ENCODE measurements around the gene SMARCD3. TPM values are rescaled to one million over a fixed set of nuclear protein-coding genes. Genes with fewer than 3 reads are reported as not detected.
A peak's percentile ranks its signal among the peaks of the same experiment; 100 is the strongest.

SMARCD3 gene
- total and polyA plus RNA-seq, 2 of the 8 experiments (the other 6 are each of a cell fraction or from before 2014, with no cell fraction given), result 3.0 to 5.6 TPM

GRCh38 chr7:151232091-151232916 lies 16.2 kb downstream of the SMARCD3 start, which contains the start of gene CHPF2 (continued):
- TF ChIP-seq POLR2A (IDR thresholded peaks at IDR 0.05; ENCODE audit: control extremely low read depth in 1 of 2, low read depth in 2 of 2, low read length in 2 of 2) (peak in 1 of 2 experiments; percentile 75; a peak in 2 of 3 replicates), TAF7 (optimal IDR thresholded peaks at IDR 0.05; ENCODE audit: borderline replicate concordance, low read depth, low read length) (no peak), ZNF274 (IDR thresholded peaks at IDR 0.05; ENCODE audit: borderline replicate concordance, extremely low read depth, low read length) (no peak), HDAC2 (IDR thresholded peaks at IDR 0.05; ENCODE audit: borderline replicate concordance in 1 of 2, low read depth in 2 of 2, low read length in 2 of 2) (0 out of 4 replicates have a peak, but pooled peaks of 1 of the 2 experiments have one; percentile 67), KDM4A (IDR thresholded peaks at IDR 0.05; ENCODE audit: low read depth, low read length, severe bottlenecking) (peak; percentile 84), PHF8 (conservative IDR thresholded peaks at IDR 0.05; ENCODE audit: low read depth, low read length) (peak; percentile 70; the same call in 1 of the 2 replicates), ASH2L (IDR thresholded peaks at IDR 0.05; ENCODE audit: low read length) (peak; percentile 68), TBP (IDR thresholded peaks at IDR 0.05; ENCODE audit: low read depth, low read length) (peak; percentile 29; the same call in 1 of the 2 replicates), YY1 (IDR thresholded peaks at IDR 0.05; ENCODE audit: low read depth, low read length) (0 out of 2 replicates have a peak, but pooled peaks have one; percentile 2), CHD1 (IDR thresholded peaks at IDR 0.05; ENCODE audit: low read depth, low read length) (no peak), GABPA (IDR thresholded peaks at IDR 0.05; ENCODE audit: borderline replicate concordance, insufficient read depth, low read length) (peak; percentile 78; the same call in 1 of the 2 replicates), SIRT6 (IDR thresholded peaks at IDR 0.05; ENCODE audit: low read length) (no peak), SUZ12 (IDR thresholded peaks at IDR 0.05; ENCODE audit: low read length) (0 out of 2 replicates have a peak, but pooled peaks have one; percentile 26), JUN (IDR thresholded peaks at IDR 0.05; ENCODE audit: low read depth, low read length) (no peak), CBX8 (IDR thresholded peaks at IDR 0.05; ENCODE audit: borderline replicate concordance, low read depth, low read length) (no peak)

Measured in H1 (cell line).